CD4-positive, alpha-beta T cell treated with Interleukin-4 for 4 hours (primary cell): Measurements from ENCODE around the gene BHLHE41.

Experiments
- DNase-seq: peaks from one replicate; pipeline ENCODE4 v3.0.0-alpha.2; 2020

The BHLHE41 gene

DNA sequence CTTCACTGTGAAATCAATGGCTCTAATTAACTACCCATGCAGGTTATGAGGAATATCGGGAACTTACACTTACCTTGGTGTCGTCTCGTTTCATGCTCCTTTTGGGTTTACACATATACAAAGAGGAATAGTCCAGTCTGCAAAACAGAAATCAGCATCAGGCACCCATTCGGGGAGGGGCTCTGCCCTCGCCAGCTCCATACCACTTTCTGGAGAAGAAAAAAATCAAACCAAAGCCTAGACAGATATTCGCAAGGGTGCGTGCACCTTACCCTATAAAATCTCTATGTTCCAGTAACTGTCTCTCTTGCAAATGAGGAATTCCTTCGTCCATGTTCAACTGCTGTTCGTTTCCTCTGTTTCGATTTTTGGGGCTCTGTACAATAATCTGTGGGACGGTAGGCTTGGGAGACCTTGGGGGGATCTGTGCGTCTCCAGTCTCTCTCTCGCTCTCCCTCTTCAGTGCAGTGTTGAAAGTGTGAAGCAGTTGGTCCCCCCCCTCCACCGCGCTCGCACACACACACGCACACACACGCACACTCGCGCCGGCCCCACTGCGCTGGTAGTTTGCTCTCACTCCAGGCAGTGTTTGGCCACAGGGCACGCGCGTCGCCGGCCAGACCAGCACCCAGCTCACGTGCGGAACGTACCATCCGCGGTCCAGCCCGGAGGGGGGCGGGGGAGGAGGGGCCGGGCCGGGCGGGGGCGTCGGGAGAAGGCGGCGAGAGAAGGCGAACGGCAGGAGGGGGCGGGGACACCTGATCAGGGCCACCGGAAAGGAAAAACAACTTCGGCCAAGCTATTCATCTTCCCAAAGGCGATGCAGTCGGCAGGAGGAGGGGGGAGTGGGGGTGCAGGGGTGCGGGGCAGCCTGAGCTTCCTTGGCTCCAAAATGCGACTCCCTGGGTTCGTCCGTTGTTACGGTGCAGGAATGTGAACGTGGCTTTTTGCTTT is at the start of gene BHLHE41:
TSS of gene BHLHE41 (minus strand) at position 592 of the 954 bp plus-strand sequence. CDS start at position 334, 258 bp downstream.
- DNase-seq = no peak

DNA sequence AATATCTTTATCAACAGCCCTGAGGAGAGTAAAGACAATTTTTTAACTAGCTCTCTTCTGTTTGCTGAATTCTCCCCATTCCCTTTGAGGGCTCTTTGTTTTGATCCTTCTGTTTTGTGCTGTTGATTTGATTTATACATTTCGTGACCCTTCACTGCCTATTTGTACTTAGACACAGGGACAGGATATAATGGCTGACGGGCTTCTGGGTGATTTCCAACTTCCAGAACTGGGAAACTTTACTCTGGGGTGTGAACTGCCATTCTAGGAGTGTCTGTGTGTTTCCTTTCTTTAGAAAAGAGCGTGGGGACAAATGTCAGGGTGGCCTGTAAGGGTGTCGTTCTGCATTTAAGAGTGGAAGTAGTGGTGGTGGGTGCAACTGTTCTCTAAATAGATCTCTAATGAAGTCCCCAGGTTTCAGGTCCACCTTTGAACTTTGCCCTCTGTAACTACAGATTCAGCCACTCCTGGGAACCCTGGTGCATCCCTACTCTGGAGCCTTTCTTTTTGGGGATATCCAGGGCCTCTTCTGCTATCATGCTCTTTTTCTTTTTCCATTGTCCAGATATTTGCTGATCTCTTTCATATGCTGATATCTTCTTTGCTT is 48.2 kb upstream of the BHLHE41 start:
- DNase-seq = no peak

DNA sequence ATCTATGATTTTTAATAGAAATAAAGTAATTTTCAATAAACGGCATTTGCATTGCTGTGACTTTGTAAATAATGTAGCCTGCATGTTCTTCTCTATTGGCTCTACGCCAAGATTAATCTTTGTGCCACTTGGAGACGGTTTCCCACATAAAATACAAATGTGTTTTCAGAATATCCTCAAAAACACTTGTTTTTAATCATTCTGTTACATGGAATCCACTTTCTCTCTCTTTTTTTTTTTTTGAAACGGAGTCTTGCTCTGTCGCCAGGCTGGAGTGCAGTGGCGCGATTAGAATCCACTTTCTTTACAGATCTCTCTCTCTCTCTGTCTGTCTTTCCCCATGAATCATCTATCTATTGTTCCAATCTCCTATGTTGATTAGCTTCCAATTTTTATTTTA is 47.7 kb upstream of the BHLHE41 start:
- DNase-seq = no peak

DNA sequence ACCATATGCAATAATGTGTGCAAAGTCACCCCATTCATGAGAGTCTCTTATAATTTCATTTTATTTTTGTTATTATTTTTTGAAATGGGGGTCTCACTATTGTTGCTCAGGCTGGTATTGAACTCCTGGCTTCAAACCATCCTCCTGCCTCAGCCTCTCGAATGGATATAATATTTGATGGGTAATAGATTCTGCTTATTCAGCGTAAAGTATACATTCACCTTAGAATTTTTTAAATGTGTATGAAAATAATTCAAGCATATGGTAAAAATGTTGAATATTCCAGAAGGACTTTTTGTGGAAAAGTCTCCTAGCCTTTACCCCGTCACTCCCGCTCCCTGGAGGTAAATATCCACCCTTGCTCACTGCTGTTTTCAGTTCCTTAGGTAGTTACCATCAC is 47.2 kb upstream of the BHLHE41 start:
- DNase-seq = no peak

DNA sequence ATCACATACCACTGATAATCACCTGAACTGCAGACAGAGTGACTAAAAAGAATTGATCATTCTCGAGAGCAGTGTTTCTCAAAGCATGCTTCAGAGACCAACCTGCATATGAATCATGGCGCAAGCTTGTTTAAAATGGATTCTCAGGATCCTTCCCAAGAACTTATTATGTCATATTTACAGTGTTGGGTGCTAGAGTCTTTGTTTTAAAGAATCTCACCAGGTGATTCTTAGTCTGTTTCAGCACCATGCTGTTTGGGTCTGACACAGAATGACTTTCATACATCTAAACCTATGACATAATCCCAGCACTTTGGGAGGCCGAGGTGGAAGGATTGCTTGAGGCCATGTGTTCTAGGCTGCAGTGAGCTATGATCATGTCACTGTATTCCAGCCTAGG is 39.3 kb upstream of the BHLHE41 start:
- DNase-seq = no peak

DNA sequence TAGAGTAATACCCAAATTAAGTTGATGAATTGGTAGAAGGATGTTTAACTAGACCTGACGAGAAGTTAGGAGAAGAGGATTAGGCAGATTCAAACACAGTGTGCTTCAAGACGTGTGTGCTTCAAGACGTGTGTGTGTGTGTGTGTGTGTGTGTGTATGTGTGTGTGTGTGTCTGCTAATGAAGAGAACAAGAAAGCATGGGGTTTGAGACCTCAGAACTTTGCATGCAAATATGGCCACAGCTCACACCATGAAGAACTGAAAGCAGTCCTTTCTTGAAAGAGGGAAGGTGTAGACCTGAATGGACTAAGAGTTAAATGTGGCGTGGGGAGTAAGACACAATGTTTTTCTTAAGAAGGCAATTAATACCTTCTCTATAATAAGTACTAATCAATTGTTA is 38.1 kb upstream of the BHLHE41 start:
- no peak for DNase-seq

DNA sequence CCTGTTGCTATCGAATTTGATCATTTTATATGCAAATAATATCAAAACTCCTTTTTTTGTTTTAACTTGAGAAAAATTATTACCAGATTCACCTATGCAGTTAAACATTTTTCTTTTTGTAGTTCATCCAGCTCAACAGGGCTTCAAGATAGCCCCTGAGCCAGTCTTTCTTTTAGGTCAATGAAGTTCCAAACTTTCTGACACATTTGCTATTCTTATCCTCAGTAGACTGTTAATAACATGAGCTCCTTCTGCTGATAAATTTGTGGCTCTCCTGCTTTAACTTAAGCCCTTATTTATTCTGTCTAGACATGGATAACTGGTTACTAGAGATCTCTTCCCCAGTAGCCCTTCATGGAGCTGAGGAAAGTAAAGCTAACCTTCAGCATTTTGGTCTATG is 37.3 kb upstream of the BHLHE41 start:
- DNase-seq = no peak

DNA sequence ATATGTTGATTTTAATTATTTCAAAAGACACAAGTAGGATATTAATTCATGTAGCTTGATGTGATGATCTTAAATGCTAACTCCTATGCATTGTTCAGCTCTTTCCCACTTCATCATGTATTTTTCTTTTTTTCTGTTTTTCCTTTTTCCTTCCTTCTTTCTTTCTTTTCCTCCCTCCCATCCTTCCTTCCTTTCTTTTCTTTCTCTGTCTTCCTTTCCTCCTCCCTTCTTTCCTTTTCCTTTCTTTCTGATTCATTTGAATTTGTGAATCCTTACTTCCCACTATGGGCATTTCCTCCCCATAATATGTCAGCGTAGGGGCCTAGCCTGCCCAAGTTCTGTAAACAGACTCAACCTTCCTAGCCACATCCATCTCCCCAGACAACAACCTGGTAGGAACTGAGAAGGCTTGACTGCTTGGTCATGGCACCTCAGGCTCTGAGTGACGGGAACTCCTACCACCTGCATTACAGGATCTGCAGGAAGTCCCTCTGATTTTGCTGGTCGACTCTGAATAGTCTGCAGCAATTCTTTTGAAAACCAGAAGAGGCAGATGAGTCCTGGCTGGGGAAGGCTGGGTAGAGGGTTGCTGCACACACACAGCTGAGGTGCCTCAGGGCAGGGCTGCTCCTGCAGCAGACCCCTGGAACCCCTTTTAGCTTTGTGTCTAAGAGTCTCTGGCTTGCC is 33.4 kb upstream of the BHLHE41 start:
- no peak for DNase-seq

DNA sequence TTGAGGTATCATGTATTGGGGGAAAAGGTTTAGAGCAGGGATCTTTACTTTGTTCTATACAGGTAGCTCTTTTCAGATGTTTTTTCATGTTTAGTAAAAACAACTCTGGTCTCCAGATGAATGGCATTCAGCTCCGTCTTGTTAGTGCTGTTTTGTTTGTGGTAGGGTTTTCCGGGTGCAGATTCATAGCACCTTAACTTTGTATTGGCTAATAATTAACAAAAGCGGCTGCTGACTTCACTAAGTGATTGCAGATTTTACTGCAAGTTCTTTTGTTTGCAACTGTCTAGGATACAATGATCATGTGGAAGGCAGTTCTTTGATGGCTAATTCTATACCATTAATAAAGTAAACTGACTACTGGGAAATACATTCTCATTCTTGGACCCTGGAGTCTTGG is 32.2 kb upstream of the BHLHE41 start:
- DNase-seq = no peak

DNA sequence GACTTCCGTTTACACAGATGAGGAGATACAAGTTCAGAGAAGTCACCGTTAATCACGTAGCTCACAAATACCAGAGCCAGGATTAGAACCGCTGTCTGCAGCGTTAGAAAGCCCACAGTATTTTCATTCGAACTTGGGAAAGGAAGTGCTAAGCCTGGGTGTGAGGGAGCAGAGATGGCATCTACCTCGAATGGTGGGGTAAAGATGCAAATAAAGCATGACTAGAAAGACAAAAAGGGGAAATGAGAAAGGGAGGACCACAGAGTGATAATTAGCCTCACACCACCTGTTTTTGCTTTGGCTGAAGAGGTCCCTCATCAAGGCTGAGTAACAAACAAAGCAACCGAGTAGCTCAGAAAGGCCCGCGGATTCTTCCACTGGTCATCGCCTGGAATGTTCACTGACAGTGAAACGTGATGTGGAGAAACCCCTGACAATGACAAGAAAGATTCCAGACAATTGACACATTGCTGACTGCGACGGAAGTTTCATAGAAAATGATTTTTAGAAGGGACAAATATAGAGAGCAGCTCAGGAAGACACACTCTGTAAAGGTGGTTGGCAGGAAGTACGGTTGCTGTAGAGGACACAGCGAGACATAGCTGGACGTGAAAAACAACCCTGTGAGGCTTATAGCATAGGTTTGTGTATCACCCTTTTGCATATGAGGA is 31.5 kb upstream of the BHLHE41 start:
- no peak for DNase-seq

DNA sequence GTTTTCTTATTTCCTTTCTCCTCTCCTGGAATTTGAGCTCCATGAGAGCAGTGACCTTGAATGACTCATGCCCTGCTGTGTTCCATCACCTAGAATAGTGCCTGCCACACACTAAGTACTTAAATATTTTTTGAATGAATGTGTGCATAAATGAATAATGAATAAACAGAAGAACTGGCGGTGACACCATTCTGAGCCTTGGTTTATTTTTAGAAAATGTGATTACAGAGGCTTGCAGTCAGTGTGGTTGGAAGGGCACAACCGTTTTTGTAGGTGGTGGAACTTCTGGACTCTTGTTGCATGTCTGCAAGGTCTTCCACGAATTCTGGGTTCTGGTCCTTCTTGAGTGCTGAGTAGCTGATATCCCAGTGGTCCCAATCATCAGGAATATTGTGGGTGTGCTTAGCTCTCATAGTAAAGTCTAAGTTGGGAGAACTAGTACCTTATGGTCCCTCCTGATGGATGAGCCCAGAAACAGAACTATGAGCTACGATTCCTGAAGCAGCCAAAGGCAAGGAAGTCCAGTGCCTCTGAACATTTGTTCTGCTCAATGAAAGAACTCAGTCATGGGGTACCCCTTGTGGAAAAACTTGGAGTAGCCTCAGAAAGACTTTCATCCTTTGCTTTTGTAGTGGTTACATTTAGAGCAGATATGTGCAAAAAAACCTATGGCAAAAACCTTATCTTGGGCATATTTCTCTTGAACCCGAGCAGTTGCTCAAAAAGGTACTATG is 28.8 kb upstream of the BHLHE41 start:
- no peak for DNase-seq

DNA sequence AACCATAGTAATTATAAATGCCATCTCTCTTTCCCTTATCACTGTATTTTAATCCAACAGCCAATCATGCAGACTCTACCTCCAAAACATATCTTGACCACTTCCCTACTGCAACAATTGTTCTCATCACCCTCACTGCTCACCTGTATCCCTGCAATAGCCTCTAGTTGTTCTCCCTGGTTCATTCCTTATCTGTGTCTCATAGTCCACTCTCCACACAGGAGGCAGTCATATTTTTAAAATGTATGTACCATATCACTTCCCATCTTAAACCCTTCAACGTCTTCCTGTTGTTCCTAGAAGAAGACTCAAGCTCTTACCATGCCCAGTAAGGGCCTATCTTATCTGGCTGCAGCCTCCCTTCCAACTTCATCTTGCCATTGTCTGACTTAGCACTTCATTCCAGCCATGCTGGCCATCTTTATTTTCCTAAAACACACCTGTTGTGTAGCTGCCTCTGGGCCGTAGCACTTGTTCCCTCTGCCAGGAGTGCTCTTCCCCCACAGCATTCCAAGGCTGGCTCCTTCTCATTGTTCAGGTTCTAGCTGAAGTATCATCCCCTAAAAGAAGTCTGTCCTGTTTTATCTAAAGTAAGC is 27.8 kb upstream of the BHLHE41 start:
- no peak for DNase-seq

DNA sequence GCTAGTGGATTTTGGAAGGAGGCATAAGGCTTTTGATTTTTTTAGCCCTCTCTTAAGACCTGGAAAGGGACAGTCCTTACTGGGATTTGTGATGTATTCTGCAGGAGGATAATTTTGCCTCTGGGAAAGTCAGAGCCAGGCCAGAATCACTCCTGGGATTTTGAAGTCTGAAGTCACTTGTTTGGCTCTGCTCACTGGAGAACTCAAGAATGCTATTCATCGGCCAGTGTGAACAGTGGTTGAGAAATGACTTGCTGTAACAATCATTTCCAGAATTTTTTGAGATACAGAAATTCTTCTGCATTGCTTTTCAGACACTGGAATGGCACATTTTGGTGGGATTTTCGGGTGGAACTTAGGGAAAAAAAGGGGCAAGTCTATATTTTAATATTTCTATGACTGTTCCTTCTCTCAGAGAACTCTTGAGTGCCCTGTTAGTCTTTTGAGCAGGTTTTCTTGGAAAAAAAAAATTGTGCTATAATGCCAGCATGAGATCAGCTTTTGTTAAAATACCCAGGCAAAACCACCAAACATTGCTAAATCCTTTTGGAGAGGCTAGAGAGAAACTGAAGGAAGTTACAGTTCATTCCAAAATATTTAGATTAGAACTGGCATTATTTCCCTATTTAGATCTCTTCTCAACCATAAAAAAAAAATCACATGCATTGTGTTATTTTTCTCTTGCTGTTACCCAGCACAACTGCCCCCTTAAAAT is 26.1 kb upstream of the BHLHE41 start:
- no peak for DNase-seq

DNA sequence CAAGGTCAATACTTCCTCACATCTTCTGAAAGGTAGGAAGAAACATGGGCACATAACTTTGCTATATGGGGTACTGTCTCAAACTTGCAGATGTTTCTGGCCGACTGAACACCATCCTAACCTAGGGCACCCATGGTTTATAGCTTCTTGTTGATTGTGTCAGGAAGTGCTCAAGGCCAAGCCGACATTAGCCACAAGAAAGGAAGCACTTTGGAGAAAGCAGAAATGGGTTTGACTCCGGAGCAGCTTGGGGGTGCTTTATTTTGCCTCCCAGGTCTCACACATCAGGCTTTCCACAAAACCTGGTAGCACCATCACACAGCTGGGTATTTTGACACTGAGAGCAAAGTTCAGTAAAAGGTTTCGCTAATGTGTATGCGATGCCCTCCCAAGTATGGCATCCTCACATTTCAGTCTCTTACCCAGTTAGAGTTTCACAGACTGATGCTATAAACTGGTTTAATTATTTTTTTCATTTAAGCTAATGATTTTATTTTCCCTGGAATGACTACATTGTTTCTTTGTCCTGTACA is 25.2 kb upstream of the BHLHE41 start:
- DNase-seq = no peak

DNA sequence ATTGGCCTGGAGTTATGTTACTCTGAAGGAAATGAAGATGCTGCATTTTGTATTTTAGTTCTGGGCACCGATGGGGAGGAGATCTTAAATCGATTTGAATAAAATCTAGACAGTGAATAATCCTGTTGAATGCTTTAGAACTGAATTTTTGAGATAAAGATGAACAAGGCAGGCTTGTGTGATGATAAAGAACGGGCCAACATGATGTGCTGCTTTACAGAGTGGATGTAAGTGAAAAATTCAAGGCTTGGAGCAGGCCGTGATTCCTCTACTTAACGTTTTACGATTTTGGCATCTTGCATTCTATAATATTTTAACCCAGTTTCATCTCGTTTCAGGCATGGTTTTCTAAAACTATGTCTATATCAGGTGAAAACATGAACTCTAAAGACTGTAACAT is 23.5 kb upstream of the BHLHE41 start:
- no peak for DNase-seq

DNA sequence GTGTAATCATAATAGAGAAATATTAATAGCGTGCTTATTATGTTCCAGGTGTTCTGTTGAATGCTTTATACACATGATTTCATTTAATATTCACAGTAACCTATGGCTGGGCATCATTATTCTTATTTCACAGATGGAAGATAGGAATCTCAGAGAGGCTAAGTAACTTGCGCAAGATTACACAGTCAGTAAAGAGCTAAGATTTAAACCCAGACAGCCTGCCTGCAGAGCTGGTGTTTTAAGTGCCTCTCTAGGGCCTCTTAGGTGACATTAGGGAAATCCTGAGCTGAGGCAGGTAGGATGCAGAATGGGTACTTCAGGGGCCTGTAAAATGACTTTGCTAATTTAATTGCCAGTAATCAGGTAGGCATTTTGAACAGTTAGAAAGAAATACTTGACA is 18.5 kb upstream of the BHLHE41 start:
- no peak for DNase-seq

DNA sequence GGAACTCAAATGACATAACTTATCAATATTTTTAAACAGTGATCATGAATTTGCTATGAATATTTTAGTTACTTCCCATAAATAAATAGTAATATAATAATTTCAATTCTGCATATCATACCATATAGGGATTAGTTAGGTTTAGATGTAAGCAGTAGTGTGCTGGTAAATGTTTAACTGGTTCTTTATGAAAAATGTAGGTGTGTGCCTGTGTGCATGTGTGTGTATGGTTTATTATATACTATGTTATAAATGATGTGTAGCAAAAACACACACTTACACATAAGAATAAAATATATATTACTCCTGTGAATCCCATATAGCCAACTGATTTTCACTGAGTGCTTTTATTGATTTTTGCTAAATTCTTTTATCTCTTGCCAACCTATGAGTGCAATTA is 14.0 kb upstream of the BHLHE41 start:
- no peak for DNase-seq

DNA sequence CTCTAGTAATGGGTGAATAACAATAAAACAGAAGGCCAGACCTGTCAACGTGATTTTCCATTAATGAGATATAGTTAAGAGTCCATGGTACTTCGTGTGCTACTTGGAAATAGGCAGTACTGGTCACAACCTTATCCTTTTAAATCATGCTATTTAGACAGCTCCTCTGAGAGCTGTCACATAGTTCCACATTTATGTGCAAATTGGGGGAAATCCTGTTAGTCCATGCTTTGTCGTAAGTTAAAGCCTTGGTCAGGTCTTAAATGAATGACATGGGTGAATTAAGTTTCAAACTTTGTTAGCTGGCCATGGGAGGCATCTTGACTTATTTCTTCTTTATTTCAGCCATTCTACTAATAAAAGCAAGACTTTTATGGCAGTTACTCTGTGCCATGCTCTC is 11.9 kb upstream of the BHLHE41 start:
- DNase-seq = no peak

DNA sequence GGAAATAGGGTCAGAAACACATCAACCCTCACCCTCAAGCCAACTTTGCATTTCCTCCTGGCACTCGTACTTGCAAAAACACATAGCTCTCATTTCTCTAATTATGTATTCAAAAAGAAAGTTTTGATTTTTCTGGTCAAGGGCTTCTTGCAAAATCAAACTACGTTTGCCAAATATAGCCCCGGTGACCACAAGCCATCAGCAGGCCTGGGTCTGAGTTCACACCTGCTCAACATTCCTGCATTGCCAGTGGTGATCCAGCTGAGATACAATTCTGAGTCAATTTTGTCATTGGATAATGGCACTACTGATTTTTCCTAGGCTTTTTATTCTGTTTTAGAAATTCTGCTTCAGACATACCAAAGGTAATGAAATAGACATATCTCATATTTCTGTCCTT is 10.7 kb upstream of the BHLHE41 start:
- DNase-seq = no peak

DNA sequence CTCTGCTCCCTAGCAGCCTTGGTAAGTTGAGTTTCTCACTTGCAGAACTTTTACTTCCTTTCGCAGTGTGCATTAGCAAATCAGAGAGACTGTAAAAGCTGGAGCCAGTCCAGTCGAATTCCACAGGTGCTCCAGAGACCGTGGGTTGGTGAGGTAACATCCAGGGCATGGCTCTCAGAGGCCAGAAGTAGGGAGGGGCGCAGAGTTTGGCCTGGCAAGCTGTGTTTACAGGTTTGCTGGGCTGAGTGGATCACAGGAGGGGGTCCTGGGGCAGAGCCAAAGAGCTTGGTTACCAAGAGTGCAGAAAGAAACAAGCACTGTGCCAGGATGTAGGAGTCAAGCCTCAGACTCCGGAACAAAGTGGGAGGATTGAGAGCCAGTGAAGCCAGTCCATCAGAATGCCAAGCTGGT is 10.2 kb upstream of the BHLHE41 start:
- no peak for DNase-seq

DNA sequence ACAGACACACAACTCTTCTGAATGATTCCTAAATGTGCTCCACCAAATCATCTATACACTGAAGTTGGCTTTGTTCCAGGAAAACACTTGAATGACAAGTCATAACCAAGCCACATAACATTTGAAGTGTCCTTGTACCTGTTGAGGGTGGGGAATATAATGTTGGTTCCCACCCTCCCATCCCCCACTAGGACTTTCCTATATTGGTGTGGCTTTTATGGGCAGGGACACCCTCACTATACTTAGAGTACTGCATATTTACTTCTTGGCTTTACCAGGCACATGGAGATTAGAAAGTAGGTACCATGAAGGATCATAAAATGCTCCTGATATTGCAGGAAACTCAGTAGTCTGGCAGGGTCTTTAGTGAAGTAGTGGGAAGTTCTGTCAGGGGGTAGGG is 9.7 kb upstream of the BHLHE41 start:
- DNase-seq = no peak
